Stomach (tissue), 9 donors: Measurements from ENCODE around the gene HSPB7. TPM values are rescaled to one million over a fixed set of nuclear protein-coding genes. Genes with fewer than 3 reads are reported as not detected.

Experiments
- DNase-seq, 2 donors: peaks; one replicate each; pipeline versions ENCODE4 v3.0.0 to v3.0.0-alpha.2; 2013 to 2019
- H3K27ac ChIP-seq, 5 donors: fragments of 200-600 bp in 4 of 5; sonication (generic) in 4 of 5; one replicate each; pipeline ENCODE4 v1.5.1; 2013 to 2019; ENCODE audit warnings: mild to moderate bottlenecking in 1 of 5, moderate library complexity in 1 of 5
- H3K27me3 ChIP-seq, 3 donors: fragments of 200-600 bp; sonication (generic); one replicate each; pipeline ENCODE4 v1.5.1; 2017 to 2019; ENCODE audit warnings: mixed run types in 1 of 3
- H3K36me3 ChIP-seq, 4 donors: fragments of 200-600 bp; sonication (generic); 1 replicate in 3 of 4; 2 replicates in 1 of 4; pipeline ENCODE4 v1.5.1; 2016 to 2019
- H3K4me1 ChIP-seq, 4 donors: fragments of 200-600 bp; sonication (generic); one replicate each; pipeline ENCODE4 v1.5.1; 2016 to 2019
- H3K4me3 ChIP-seq, 4 donors: fragments of 200-600 bp; sonication (generic) in 3 of 4; one replicate each; pipeline ENCODE4 v1.5.1; 2016 to 2019; ENCODE audit warnings: mild to moderate bottlenecking in 1 of 4
- H3K9me3 ChIP-seq, 4 donors: fragments of 200-600 bp; sonication (generic); one replicate each; pipeline ENCODE4 v1.5.1; 2016 to 2019
- EP300 ChIP-seq: sonication (generic); formaldehyde crosslinking; IDR thresholded peaks from one replicate; pipeline ENCODE4 v1.6.1; 2017; ENCODE audit warnings: antibody characterized with exemption
- POLR2A ChIP-seq, 4 donors: fragments of 450-650 bp; IDR thresholded peaks; one replicate each; pipeline ENCODE4 v1.6.1; 2016; ENCODE audit warnings: antibody characterized with exemption in 4 of 4, control low read depth in 2 of 4, mild to moderate bottlenecking in 1 of 4, moderate library complexity in 1 of 4
- POLR2AphosphoS5 ChIP-seq, 3 donors: sonication (generic); formaldehyde crosslinking; IDR thresholded peaks; one replicate each; pipeline ENCODE4 v1.6.1; 2016; ENCODE audit warnings: antibody characterized with exemption in 3 of 3
- WGBS, 5 donors: extraction: QIAGEN DNeasy Blood & Tissue Kit in 3 of 5; methylation state at CpG; one replicate each; pipeline versions ENCODE4 v1.1.5 to v1.1.7; 2013 to 2018; 5-methylcytosine and 5-hydroxymethylcytosine counted together
- intact Hi-C: fragments of 100-400 bp; cut with DNase I; formaldehyde crosslinking; loops from one replicate; pipeline ENCODE4 v1.15.1; 2023; ENCODE audit warnings: low total_unique reads
- polyA plus RNA-seq, 3 donors: library from polyadenylated mRNA; stranded (reverse); fragments of 200-250 nt; gene quantifications; one replicate each; pipeline ENCODE4 v1.2.3, GENCODE V29; 2013
- total RNA-seq, 5 donors: library from RNA; depleted of rRNA; stranded (reverse); fragments of >200 nt; gene quantifications; one replicate each; pipeline versions ENCODE4 v1.1.0 to v1.2.3, GENCODE V29; 2014 to 2016
- TF ChIP-seq, protein P1 (sequence below), 7 experiments: fragments of 450-650 bp in 4 of 7; fragments of 200-600 bp in 3 of 7; sonication (generic) in 3 of 7; IDR thresholded peaks; one replicate each; pipeline ENCODE4 v1.5.1; 2016 to 2019; ENCODE audit warnings: antibody characterized with exemption in 7 of 7, control low read depth in 2 of 7, mild to moderate bottlenecking in 1 of 7
- donor health status: healthy with polysubstance abuse.
- donor health status: Bipolar disorder and iron deficiency.
- donor health status: healthy.

Gene HSPB7
- total and polyA plus RNA-seq, 8 donors = 9.9 to 83.5 (median 23.8) TPM

DNA sequence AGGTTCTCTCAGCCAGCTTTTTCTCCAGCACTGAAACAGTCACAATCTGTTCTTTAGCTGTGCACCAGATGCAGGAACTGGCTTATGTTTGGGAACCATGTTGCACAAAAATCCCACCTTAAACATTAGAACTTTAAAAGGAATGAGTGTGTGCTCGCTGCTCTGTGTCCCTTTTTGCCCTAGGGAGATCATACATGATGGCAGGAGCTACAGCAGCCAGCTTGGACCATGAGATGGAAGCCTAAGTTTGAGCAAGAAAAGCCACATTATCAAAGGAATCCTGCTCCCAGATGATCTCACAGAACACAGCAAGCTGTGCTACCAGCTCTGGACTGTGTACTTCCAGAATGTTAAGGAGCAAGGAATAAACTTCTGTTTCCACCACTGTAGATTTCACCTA lies 45.4 kb downstream of the HSPB7 start:
- Histone ChIP-seq H3K36me3 (peaks cover 8 to 48% (median 41%) of the 10 kb centered on the region in 4 donors), H3K4me1 (peaks cover 11 to 45% (median 29%) of the 10 kb centered on the region in 4 donors), H3K4me3 (no peak overlapping the region), H3K9me3 (no peaks in the 10 kb centered on the region), H3K27ac (no peak overlapping the region), H3K27me3 (no peaks in the 10 kb centered on the region)
- intact Hi-C loops = no loop called here
- no peak for DNase-seq
- 87 to 98% (median 95%) methylated on average over 1 of the region's 1 CpG for WGBS, 5 donors
- TF ChIP-seq, protein P1, sequence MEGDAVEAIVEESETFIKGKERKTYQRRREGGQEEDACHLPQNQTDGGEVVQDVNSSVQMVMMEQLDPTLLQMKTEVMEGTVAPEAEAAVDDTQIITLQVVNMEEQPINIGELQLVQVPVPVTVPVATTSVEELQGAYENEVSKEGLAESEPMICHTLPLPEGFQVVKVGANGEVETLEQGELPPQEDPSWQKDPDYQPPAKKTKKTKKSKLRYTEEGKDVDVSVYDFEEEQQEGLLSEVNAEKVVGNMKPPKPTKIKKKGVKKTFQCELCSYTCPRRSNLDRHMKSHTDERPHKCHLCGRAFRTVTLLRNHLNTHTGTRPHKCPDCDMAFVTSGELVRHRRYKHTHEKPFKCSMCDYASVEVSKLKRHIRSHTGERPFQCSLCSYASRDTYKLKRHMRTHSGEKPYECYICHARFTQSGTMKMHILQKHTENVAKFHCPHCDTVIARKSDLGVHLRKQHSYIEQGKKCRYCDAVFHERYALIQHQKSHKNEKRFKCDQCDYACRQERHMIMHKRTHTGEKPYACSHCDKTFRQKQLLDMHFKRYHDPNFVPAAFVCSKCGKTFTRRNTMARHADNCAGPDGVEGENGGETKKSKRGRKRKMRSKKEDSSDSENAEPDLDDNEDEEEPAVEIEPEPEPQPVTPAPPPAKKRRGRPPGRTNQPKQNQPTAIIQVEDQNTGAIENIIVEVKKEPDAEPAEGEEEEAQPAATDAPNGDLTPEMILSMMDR (IDR thresholded peaks at IDR 0.05) = no peak
- no peak for TF ChIP-seq EP300
- TF ChIP-seq POLR2AphosphoS5 (IDR thresholded peaks at IDR 0.05) = no peak
- no peak for TF ChIP-seq POLR2A (IDR thresholded peaks at IDR 0.05)

DNA sequence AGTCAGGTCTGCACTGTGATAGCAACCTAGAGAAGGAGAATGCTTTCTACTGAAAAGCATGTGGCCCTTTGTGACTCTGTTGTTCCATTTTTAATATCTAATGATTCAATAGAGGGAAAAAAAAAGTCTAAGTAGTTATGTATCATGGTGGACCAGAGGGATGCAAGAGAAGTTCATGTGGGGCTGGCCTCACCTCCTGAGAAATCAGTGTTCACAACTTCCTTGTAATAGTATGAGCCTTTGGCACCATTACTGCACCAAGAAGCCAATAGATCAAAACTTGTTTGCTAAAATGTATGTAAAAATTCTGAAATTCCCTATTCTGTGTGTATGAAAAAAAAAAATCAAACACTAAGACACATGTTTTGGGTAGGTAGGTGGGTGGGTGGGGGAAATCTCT lies 46.9 kb downstream of the HSPB7 start:
- no peak for TF ChIP-seq POLR2A (IDR thresholded peaks at IDR 0.05)
- TF ChIP-seq POLR2AphosphoS5 (IDR thresholded peaks at IDR 0.05) = no peak
- TF ChIP-seq, protein P1 (IDR thresholded peaks at IDR 0.05) = no peak
- no peak for TF ChIP-seq EP300
- no peaks in the 10 kb centered on the region for H3K27me3 ChIP-seq
- peaks cover 23 to 53% (median 36%) of the 10 kb centered on the region in 4 donors for H3K4me1 ChIP-seq
- H3K27ac ChIP-seq = no peak overlapping the region
- no peaks in the 10 kb centered on the region for H3K9me3 ChIP-seq
- H3K4me3 ChIP-seq = no peak overlapping the region
- intact Hi-C loops = no loop called here
- peaks cover 8 to 48% (median 42%) of the 10 kb centered on the region in 4 donors for H3K36me3 ChIP-seq
- no peak for DNase-seq

DNA sequence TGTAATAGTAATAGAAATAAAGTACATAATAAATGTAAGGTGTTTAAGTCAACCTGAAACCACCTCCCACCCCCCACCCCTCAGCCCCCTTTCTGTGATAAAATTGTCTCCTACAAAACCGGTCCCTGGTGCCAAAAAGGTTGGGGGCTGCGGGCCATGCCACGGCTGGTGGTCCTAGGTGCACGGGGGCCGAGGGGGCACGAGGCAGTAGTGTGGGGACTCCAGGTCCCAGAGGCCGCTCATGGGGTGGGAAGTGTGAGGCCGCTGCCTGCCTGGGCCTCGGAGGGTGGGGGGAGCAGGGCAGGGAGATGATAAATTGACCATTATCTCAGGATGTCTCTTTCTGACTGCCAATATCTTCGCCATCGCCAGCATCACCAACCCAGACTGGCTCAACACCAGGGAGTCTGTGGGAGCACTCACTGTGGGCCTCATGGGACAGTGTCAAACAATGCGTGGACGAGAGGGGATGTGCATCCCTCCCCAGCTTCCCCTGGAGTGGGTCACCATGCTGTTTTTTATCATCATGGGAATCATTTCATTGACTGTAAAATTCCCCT lies 48.4 kb downstream of the HSPB7 start:
- Histone ChIP-seq H3K27ac (no peak overlapping the region), H3K27me3 (no peaks in the 10 kb centered on the region), H3K9me3 (no peaks in the 10 kb centered on the region), H3K4me3 (no peak overlapping the region), H3K4me1 (peaks cover 24 to 57% (median 34%) of the 10 kb centered on the region in 4 donors), H3K36me3 (peaks cover 8 to 48% (median 42%) of the 10 kb centered on the region in 4 donors)
- intact Hi-C loops = no loop called here
- no peak for TF ChIP-seq POLR2AphosphoS5 (IDR thresholded peaks at IDR 0.05)
- TF ChIP-seq POLR2A (IDR thresholded peaks at IDR 0.05) = no peak
- TF ChIP-seq EP300 = no peak
- TF ChIP-seq, protein P1 (IDR thresholded peaks at IDR 0.05) = no peak
- DNase-seq = no peak
- 90 to 99% (median 96%) methylated on average over 13 of the region's 13 CpGs for WGBS, 5 donors

DNA sequence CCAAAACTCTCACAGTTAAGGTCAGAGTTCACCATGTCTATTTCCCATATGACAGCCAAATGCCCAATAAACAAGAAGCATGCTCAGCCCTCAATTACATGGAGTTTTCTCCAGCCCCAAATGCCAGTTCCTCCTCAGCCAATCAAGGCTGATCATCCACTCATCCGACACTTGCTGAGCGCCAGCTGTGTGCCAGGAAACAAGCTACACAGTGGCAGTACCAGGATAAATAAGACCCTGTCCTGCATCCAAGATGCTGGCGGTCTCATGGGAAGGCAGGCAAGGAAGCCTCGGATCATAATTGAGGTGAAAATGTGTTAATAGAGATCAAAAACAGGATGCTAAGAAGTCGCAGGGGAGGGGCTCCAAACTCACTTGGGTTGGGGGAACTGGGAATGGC lies 49.7 kb downstream of the HSPB7 start:
- 87 to 94% (median 91%) methylated on average over 5 of the region's 5 CpGs for WGBS, 5 donors
- peaks cover 8 to 47% (median 42%) of the 10 kb centered on the region in 4 donors for H3K36me3 ChIP-seq
- no peak overlapping the region for H3K27ac ChIP-seq
- H3K4me1 ChIP-seq = peaks cover 16 to 57% (median 33%) of the 10 kb centered on the region in 4 donors
- intact Hi-C loops = no loop called here
- no peak for TF ChIP-seq EP300
- TF ChIP-seq, protein P1 (IDR thresholded peaks at IDR 0.05) = no peak
- TF ChIP-seq POLR2A (IDR thresholded peaks at IDR 0.05) = no peak
- no peaks in the 10 kb centered on the region for H3K27me3 ChIP-seq
- H3K4me3 ChIP-seq = no peak overlapping the region
- no peak for DNase-seq
- H3K9me3 ChIP-seq = no peaks in the 10 kb centered on the region
